H1 (cell line): ENCODE data around the gene GCK. TPM values are rescaled to one million over a fixed set of nuclear protein-coding genes. Genes with fewer than 3 reads are reported as not detected.

Source experiments
- CTCF ChIA-PET: fragments of 300-600 bp; sonication (Branson Sonifier 250); formaldehyde crosslinking; loops from one replicate; lab custom pipeline; 2021; ENCODE audit not compliant: partially characterized antibody; lab: Charles Lee
- POLR2A ChIA-PET: fragments of 300-600 bp; sonication (Branson Sonifier 250); formaldehyde crosslinking; loops from one replicate; lab custom pipeline; 2021; ENCODE audit warnings: inconsistent platforms; ENCODE audit not compliant: partially characterized antibody; lab: Charles Lee
- DNase-seq, 2 experiments: peaks; one replicate each; pipeline versions ENCODE4 v3.0.0 to v3.0.0-alpha.2; 2010 to 2022; ENCODE audit warnings: low spot score in 2 of 2, low read depth in 1 of 2, mixed read lengths in 1 of 2
- FAIRE-seq: peaks from 2 replicates; lab custom pipeline; 2011; peaks lifted over from hg19 to GRCh38; lab: Jason Lieb, UNC
- H2AFZ ChIP-seq: 2 replicates; pipeline ENCODE4 v1.8.1; 2012; ENCODE audit warnings: low read length, inconsistent platforms
- H2AK5ac ChIP-seq: 2 replicates; pipeline ENCODE4 v1.6.1; 2013; ENCODE audit warnings: low read depth, low read length
- H2BK120ac ChIP-seq: replicated peaks from 2 replicates; pipeline ENCODE3; 2013; ENCODE audit warnings: low read depth, low read length, inconsistent platforms
- H2BK12ac ChIP-seq: 2 replicates; pipeline ENCODE4 v1.6.1; 2013; ENCODE audit warnings: low read depth, low read length
- H2BK15ac ChIP-seq: 2 replicates; pipeline ENCODE4 v1.6.1; 2013; ENCODE audit warnings: low read length
- H2BK20ac ChIP-seq: 2 replicates; pipeline ENCODE4 v1.6.1; 2013; ENCODE audit warnings: low read length
- H2BK5ac ChIP-seq: 2 replicates; pipeline ENCODE4 v1.6.1; 2013; ENCODE audit warnings: low read depth, low read length
- H3K14ac ChIP-seq: 2 replicates; pipeline ENCODE4 v1.6.1; 2013; ENCODE audit warnings: inconsistent platforms; ENCODE audit not compliant: insufficient read length
- H3K18ac ChIP-seq: 2 replicates; pipeline ENCODE4 v1.6.1; 2013; ENCODE audit warnings: low read length; ENCODE audit errors: extremely low read depth
- H3K23ac ChIP-seq: 2 replicates; pipeline ENCODE4 v1.6.1; 2013; ENCODE audit warnings: inconsistent platforms; ENCODE audit not compliant: insufficient read length
- H3K23me2 ChIP-seq: 2 replicates; pipeline ENCODE4 v1.6.1; 2013; ENCODE audit warnings: low read depth, low read length
- H3K27ac ChIP-seq: 2 replicates; pipeline ENCODE4 v1.6.1; 2011; ENCODE audit warnings: low read depth, low read length, inconsistent platforms
- H3K27me3 ChIP-seq, 4 experiments: replicated peaks in 1 of 4; 1 replicate in 1 of 4; 2 replicates in 3 of 4; pipeline versions ENCODE4 v1.6.1 to v1.8.1; 2011 to 2013; ENCODE audit warnings: low read length in 3 of 4, mild to moderate bottlenecking in 3 of 4, inconsistent platforms in 2 of 4, mixed read lengths in 2 of 4, moderate library complexity in 1 of 4; ENCODE audit not compliant: control insufficient read depth in 3 of 4, insufficient read depth in 3 of 4; ENCODE audit errors: extremely low read depth in 1 of 4
- H3K36me3 ChIP-seq, 4 experiments: 2 replicates each; pipeline versions ENCODE4 v1.6.1 to v1.8.1; 2011 to 2013; ENCODE audit warnings: mild to moderate bottlenecking in 4 of 4, low read length in 3 of 4, moderate library complexity in 2 of 4, control low read depth in 1 of 4, inconsistent platforms in 1 of 4; ENCODE audit not compliant: insufficient read depth in 4 of 4, control insufficient read depth in 2 of 4
- H3K4ac ChIP-seq: replicated peaks from 2 replicates; pipeline ENCODE3; 2013; ENCODE audit warnings: low read length, low read depth, mixed read lengths, inconsistent platforms; ENCODE audit not compliant: insufficient read length
- H3K4me1 ChIP-seq, 4 experiments: replicated peaks in 1 of 4; 1 replicate in 1 of 4; 2 replicates in 3 of 4; pipeline versions ENCODE4 v1.6.1 to v1.8.1; 2011 to 2013; ENCODE audit warnings: low read length in 3 of 4, inconsistent platforms in 2 of 4, mixed read lengths in 1 of 4; ENCODE audit not compliant: insufficient read depth in 4 of 4, control insufficient read depth in 3 of 4
- H3K4me2 ChIP-seq, 2 experiments: 2 replicates each; pipeline versions ENCODE4 v1.6.1 to v1.8.1; 2011 to 2013; ENCODE audit warnings: low read depth in 2 of 2, low read length in 2 of 2, control low read depth in 1 of 2, inconsistent platforms in 1 of 2, mild to moderate bottlenecking in 1 of 2; ENCODE audit not compliant: insufficient read depth in 1 of 2
- H3K4me3 ChIP-seq, 4 experiments: fragments of 200-600, 300-600 bp in 1 of 4; sonication (generic), shearing (Covaris generic), sonication (Bioruptor Twin) in 1 of 4; 2 replicates each; pipeline versions ENCODE4 v1.5.1 to v1.8.1; 2011 to 2016; ENCODE audit warnings: low read length in 4 of 4, low read depth in 3 of 4, control low read depth in 2 of 4, inconsistent platforms in 2 of 4, mild to moderate bottlenecking in 2 of 4, mixed read lengths in 1 of 4, moderate library complexity in 1 of 4; ENCODE audit not compliant: insufficient read depth in 2 of 4; ENCODE audit errors: extremely low read depth in 1 of 4
- H3K56ac ChIP-seq: replicated peaks from 2 replicates; pipeline ENCODE3; 2013; ENCODE audit warnings: low read depth, mild to moderate bottlenecking, mixed read lengths, low read length, inconsistent platforms; ENCODE audit not compliant: insufficient read length
- H3K79me1 ChIP-seq: 2 replicates; pipeline ENCODE4 v1.6.1; 2013; ENCODE audit warnings: low read depth, low read length, control low read depth
- H3K79me2 ChIP-seq, 2 experiments: 2 replicates each; pipeline versions ENCODE4 v1.6.1 to v1.8.1; 2012 to 2013; ENCODE audit warnings: low read length in 2 of 2, mild to moderate bottlenecking in 2 of 2, inconsistent platforms in 1 of 2; ENCODE audit not compliant: insufficient read depth in 2 of 2, control insufficient read depth in 1 of 2
- H3K9ac ChIP-seq, 4 experiments: replicated peaks in 1 of 4; 1 replicate in 1 of 4; 2 replicates in 3 of 4; pipeline versions ENCODE4 v1.6.1 to v1.8.1; 2011 to 2013; ENCODE audit warnings: low read depth in 3 of 4, low read length in 3 of 4, control low read depth in 2 of 4, mild to moderate bottlenecking in 2 of 4, moderate library complexity in 2 of 4, inconsistent platforms in 1 of 4; ENCODE audit errors: extremely low read depth in 1 of 4
- H3K9me3 ChIP-seq, 2 experiments: 2 replicates each; pipeline versions ENCODE4 v1.6.1 to v1.8.1; 2012 to 2013; ENCODE audit warnings: mild to moderate bottlenecking in 2 of 2, moderate library complexity in 2 of 2, control low read depth in 1 of 2, inconsistent platforms in 1 of 2, low read depth in 1 of 2, low read length in 1 of 2, mixed read lengths in 1 of 2; ENCODE audit not compliant: insufficient read depth in 2 of 2
- H4K20me1 ChIP-seq, 2 experiments: replicated peaks in 1 of 2; 2 replicates each; pipeline versions ENCODE3 to v1.8.1; 2011 to 2013; ENCODE audit warnings: inconsistent platforms in 2 of 2, low read length in 2 of 2, mild to moderate bottlenecking in 1 of 2; ENCODE audit not compliant: insufficient read depth in 2 of 2, control insufficient read depth in 1 of 2
- H4K5ac ChIP-seq: 2 replicates; pipeline ENCODE4 v1.6.1; 2013; ENCODE audit warnings: low read length, low read depth, mixed read lengths, inconsistent platforms; ENCODE audit not compliant: insufficient read length
- H4K8ac ChIP-seq: 2 replicates; pipeline ENCODE4 v1.8.0; 2013; ENCODE audit warnings: mild to moderate bottlenecking, moderate library complexity, low read length, inconsistent platforms; ENCODE audit not compliant: insufficient read depth; ENCODE audit errors: extremely low read depth
- H4K91ac ChIP-seq: replicated peaks from 2 replicates; pipeline ENCODE3; 2013; ENCODE audit warnings: low read length, mixed read lengths, inconsistent platforms; ENCODE audit not compliant: insufficient read length
- GABPA ChIP-seq: IDR thresholded peaks from 2 replicates; pipeline ENCODE4 v1.6.1; 2011; ENCODE audit warnings: mild to moderate bottlenecking, low read length, moderate library complexity, borderline replicate concordance; ENCODE audit not compliant: insufficient read depth
- POLR2A ChIP-seq, 2 experiments: IDR thresholded peaks; 1 replicate in 1 of 2; 2 replicates in 1 of 2; pipeline ENCODE4 v1.6.1; 2011; ENCODE audit warnings: low read depth in 2 of 2, low read length in 2 of 2, mild to moderate bottlenecking in 2 of 2; ENCODE audit errors: control extremely low read depth in 1 of 2
- WGBS, 2 experiments: shearing (Covaris generic) in 1 of 2; methylation state at CpG; one replicate each; pipeline versions ENCODE4 v1.1.6 to v1.1.7; 2013 to 2015; ENCODE audit warnings: low lambda C conversion rate in 2 of 2, mixed read lengths in 2 of 2, inconsistent platforms in 1 of 2, low coverage in 1 of 2, missing lambda C conversion rate in 1 of 2; ENCODE audit not compliant: insufficient replicate concordance in 2 of 2, insufficient coverage in 1 of 2, insufficient read length in 1 of 2; ENCODE audit errors: extremely low coverage in 1 of 2, missing lambda C conversion rate in 1 of 2; 5-methylcytosine and 5-hydroxymethylcytosine counted together
- polyA plus RNA-seq, 7 experiments: library from polyadenylated mRNA; depleted of rRNA in 3 of 7; stranded (reverse) in 5 of 7; unstranded in 2 of 7; fragments of >200 nt in 5 of 7; fragments of 200-250 nt in 2 of 7; gene quantifications; 1 replicate in 5 of 7; 2 replicates in 1 of 7; 4 replicates in 1 of 7; pipeline versions ENCODE4 v1.2.1 to v1.2.3, GENCODE V29; 2011 to 2013; ENCODE audit warnings: missing spikeins in 2 of 7, mixed read lengths in 2 of 7
- total RNA-seq: library from RNA; stranded (reverse); fragmentation: NEBNext Ultra II Directional; extraction: Animal tissue kit (Norgen Biotek cat#: 25700); gene quantifications from 2 replicates; pipeline ENCODE4 v1.2.1, GENCODE V29; 2021

Gene GCK
- total and polyA plus RNA-seq, 2 of the 8 experiments (the other 6 are each of a cell fraction or from before 2014, with no cell fraction given): 2.4 to 4.9 TPM

- TF ChIP-seq GABPA (no peak), POLR2A (IDR thresholded peaks at IDR 0.05; ENCODE audit: control extremely low read depth in 1 of 2, low read depth in 2 of 2, low read length in 2 of 2) (no peak)
- Histone ChIP-seq H3K79me1 (no peaks in the 10 kb centered on the region), H3K9ac (no peak overlapping the region), H4K8ac (peak overlapping the region; percentile 65; the same call in 1 of the 2 replicates), H2AFZ (no peak overlapping the region), H3K79me2 (no peaks in the 10 kb centered on the region), H2BK5ac (no peak overlapping the region), H3K27ac (no peak overlapping the region), H4K20me1 (no peaks in the 10 kb centered on the region), H3K27me3 (no peaks in the 10 kb centered on the region), H3K23ac (no peak overlapping the region), H2BK12ac (no peak overlapping the region), H2AK5ac (no peak overlapping the region), H3K9me3 (no peaks in the 10 kb centered on the region), H3K36me3 (no peaks in the 10 kb centered on the region), H3K4ac (no peak overlapping the region), H3K18ac (no peak overlapping the region), H3K4me3 (no peak overlapping the region), H3K56ac (no peak overlapping the region), H2BK120ac (no peak overlapping the region), H3K4me2 (no peak overlapping the region), H3K14ac (peak overlapping the region; percentile 55), H3K23me2 (no peaks in the 10 kb centered on the region), H4K91ac (no peak overlapping the region), H2BK20ac (no peak overlapping the region), H2BK15ac (no peak overlapping the region), H4K5ac (no peak overlapping the region), H3K4me1 (peaks cover 2 to 5% (median 4%) of the 10 kb centered on the region in 4 experiments; a peak in 5 of 7 replicates)
- no peak for DNase-seq
- no peak for FAIRE-seq
- ChIA-PET POLR2A (no interaction called here), CTCF (interaction anchor here (0.8 kb wide), 1 partner anchor 31 kb away, joined by 3 read pairs; no protein-coding TSS in a partner anchor)
- 86% methylated on average over 4 of the region's 4 CpGs; no CpG with 5 or more reads in 1 of the 2 experiments for WGBS, 2 experiments
These were observed 27.1 kb downstream of the GCK start for GRCh38 chr7:44162179-44162578.
